Measurements from ENCODE around the gene FILIP1.

Gene FILIP1

DNA sequence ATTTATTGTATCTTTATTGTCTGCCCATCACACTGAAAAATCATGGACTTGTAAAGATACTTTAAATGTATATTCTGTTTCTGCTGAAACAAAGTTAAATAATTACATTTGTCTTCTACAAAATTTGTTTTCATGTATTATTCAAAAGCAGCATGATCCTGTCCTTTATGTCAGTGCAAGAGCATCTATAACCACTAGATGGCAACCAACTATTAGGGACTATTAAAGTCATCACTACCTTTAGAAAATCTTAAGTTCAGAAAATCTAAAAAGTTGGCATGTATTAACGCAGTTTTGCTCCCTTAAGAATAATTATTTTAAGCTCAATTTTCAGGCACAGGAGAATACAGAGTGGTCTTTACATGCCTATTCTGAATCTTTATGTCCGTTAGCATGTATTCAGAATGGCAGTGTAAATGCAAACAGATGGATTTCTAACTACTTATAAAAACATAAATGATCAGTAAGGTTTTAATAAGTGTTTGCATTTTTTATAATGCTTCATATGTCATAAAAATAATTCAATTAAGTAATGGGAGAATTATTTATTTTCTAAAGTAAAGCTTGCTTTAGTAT, 226.8 kb downstream of the FILIP1 start:
- TF ChIP-seq, protein P1, sequence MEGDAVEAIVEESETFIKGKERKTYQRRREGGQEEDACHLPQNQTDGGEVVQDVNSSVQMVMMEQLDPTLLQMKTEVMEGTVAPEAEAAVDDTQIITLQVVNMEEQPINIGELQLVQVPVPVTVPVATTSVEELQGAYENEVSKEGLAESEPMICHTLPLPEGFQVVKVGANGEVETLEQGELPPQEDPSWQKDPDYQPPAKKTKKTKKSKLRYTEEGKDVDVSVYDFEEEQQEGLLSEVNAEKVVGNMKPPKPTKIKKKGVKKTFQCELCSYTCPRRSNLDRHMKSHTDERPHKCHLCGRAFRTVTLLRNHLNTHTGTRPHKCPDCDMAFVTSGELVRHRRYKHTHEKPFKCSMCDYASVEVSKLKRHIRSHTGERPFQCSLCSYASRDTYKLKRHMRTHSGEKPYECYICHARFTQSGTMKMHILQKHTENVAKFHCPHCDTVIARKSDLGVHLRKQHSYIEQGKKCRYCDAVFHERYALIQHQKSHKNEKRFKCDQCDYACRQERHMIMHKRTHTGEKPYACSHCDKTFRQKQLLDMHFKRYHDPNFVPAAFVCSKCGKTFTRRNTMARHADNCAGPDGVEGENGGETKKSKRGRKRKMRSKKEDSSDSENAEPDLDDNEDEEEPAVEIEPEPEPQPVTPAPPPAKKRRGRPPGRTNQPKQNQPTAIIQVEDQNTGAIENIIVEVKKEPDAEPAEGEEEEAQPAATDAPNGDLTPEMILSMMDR (IDR thresholded peaks at IDR 0.05; ENCODE audit: borderline replicate concordance, insufficient read depth, low read depth, low read length), result peak; percentile 41; the same call in 1 of the 2 replicates
- no peak overlapping the region for H3K4me3 ChIP-seq (ENCODE audit: low read depth, low read length)

DNA sequence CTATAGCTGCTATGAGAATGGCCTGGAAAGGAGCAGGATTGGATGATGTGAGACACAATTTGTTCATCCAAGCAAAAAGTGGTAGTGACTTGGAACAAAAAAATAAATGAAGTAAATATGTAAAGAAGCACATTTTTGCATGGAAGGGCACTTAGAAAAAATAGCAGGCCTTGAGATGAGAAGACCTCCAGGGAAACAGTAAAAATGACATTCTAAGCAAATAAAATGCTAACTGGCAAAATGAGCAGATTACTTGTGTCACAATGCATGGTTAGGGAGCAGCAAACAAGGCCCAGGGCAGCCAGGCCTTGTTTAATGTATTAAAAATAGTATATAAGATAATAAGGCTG, 230.2 kb downstream of the FILIP1 start:
- H3K4me3 ChIP-seq (ENCODE audit: low read depth, low read length), result no peak overlapping the region
- TF ChIP-seq, protein P1 (IDR thresholded peaks at IDR 0.05; ENCODE audit: borderline replicate concordance, insufficient read depth, low read depth, low read length), result no peak

DNA sequence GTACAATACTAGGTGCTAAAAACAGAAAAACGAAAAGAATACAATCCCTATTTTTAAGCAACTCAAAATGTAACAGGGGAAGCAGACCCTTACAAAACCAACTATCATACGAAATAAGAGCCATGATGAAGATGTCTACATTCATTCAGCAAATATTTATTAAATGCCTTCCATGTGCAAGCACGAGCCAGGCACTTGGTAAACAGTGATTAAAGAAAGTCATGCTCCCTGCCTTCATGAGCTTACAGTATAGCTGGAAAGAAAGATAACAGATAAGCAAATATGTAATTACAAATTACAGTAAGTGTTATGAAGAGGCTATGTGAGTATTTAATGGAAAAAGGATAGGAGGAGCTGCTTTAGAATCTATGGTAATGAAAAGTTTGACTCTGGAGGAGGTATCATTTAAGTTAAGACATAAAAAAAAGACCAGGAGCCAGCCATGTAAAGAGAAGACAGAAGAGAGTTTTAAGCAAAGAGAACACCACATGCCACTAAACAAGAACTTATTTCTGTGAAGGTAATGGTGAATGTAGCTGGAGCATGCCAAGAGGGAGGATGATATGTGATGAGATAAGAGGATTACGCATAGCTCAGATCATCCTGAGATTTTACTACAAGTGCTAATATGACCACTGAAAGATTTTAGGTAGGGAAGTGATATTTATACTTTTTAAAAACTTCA, 230.7 kb downstream of the FILIP1 start:
- H3K4me3 ChIP-seq (ENCODE audit: low read depth, low read length), result no peak overlapping the region
- TF ChIP-seq, protein P1 (IDR thresholded peaks at IDR 0.05; ENCODE audit: borderline replicate concordance, insufficient read depth, low read depth, low read length), result no peak

DNA sequence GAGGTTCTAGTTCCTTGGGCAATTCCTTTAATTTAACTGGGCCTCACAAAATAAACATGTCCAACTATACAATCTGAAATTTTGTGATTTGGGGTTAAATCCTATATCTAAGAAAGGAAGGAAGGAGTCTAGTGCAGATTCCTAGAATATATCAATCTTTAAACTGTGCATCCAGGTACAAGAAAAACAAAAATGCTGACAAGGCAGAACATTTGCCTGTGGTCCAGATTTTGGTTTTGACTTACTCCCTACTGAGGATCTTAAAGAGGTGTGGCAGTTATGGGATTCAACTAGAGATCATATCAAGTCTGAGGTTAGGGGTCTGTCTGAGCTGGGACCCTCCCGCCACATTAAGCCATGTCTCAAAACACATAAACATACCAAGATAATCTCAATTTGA, 232.3 kb downstream of the FILIP1 start:
- TF ChIP-seq, protein P1 (IDR thresholded peaks at IDR 0.05; ENCODE audit: borderline replicate concordance, insufficient read depth, low read depth, low read length), result no peak
- H3K4me3 ChIP-seq (ENCODE audit: low read depth, low read length), result no peak overlapping the region

DNA sequence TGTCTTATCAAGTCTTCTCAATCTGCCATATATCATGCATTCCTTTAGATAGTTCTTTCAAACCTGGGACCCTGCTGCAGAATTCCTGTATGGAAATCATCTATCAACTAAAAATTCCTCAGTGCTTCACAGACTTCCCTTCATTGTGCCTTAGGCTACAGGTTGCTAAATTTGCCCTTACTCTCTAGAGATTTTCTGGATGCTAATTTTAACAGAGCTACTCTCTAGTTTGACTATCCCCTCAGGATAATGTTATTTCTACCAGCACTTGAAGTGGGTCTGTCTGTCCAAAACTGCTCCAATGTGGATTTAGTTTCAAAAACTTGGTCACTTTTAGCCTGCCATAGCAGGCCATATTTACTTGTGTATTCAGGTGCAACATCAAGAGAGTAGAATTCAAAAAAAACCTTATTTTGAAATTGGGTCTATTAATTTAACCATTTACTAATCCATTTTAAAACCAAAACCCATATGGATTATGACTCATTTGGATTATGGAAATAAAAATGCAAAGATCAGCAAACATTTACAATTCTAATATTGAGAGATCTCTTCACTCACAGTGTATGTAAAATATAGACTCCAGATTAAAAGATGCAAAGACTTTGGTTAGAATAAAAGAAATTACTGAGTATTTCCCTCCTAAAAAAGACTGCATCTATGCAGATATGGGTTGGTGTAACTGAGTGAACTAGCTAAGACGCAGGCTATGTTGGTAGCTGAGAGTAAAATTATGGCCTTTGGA, 236.1 kb downstream of the FILIP1 start:
- TF ChIP-seq, protein P1 (IDR thresholded peaks at IDR 0.05; ENCODE audit: borderline replicate concordance, insufficient read depth, low read depth, low read length), result no peak
- no peak overlapping the region for H3K4me3 ChIP-seq (ENCODE audit: low read depth, low read length)

DNA sequence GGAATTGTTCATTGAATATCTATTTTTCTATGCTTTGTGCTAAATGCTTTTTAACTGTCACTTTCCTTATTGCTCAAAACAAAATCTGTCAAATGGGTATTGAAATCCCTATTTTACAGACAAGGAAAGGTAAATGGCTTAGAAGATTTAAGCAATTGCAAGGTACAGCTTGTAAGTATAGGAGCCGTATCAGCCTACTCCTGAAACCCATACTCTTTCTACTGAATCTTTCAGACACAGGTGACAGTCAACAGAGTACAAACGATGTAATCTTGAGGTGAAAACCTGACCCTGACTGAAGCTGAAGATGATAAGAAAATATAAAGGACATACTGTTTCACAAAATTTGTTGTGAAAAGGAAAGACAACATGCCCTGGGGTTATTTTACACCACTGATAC, 243.0 kb downstream of the FILIP1 start:
- H3K4me3 ChIP-seq (ENCODE audit: low read depth, low read length), result no peak overlapping the region
- TF ChIP-seq, protein P1 (IDR thresholded peaks at IDR 0.05; ENCODE audit: borderline replicate concordance, insufficient read depth, low read depth, low read length), result no peak

Data from GM12875 (cell line).